HL-60 (cell line): ENCODE data around the gene NHLRC3.

Experiments used
- DNase-seq, 2 experiments: peaks; one replicate each; pipeline ENCODE4 v3.0.0-alpha.2; 2010 to 2020; ENCODE audit warnings: low read depth in 1 of 2, low spot score in 1 of 2
- H3K27ac ChIP-seq: fragments of 250-450 bp; sonication (Bioruptor Pico); replicated peaks from 2 replicates; pipeline ENCODE4 v1.5.1; 2020; ENCODE audit warnings: mild to moderate bottlenecking, moderate library complexity
- H3K27me3 ChIP-seq: fragments of 250-450 bp; sonication (Bioruptor Pico); 2 replicates; pipeline ENCODE4 v1.5.1; 2021; ENCODE audit warnings: mild to moderate bottlenecking, moderate library complexity; ENCODE audit not compliant: insufficient read depth, poor library complexity, severe bottlenecking
- H3K4me3 ChIP-seq: replicated peaks from 2 replicates; pipeline ENCODE4 v1.5.1; 2011; ENCODE audit warnings: mild to moderate bottlenecking, control low read depth, low read length; ENCODE audit not compliant: insufficient read depth
- CTCF ChIP-seq: IDR thresholded peaks from one replicate; pipeline ENCODE4 v1.5.1; 2011; ENCODE audit warnings: low read length, control low read depth, inconsistent platforms; ENCODE audit not compliant: insufficient read depth
- GABPA ChIP-seq: IDR thresholded peaks from 2 replicates; pipeline ENCODE4 v1.6.1; 2012; ENCODE audit warnings: low read depth
- POLR2AphosphoS5 ChIP-seq: IDR thresholded peaks from 2 replicates; pipeline ENCODE4 v1.6.1; 2012; ENCODE audit warnings: low read depth
- SPI1 ChIP-seq: IDR thresholded peaks from 2 replicates; pipeline ENCODE4 v1.6.1; 2012; ENCODE audit warnings: low read depth, mild to moderate bottlenecking, borderline replicate concordance
- TF ChIP-seq, protein P1 (sequence below): IDR thresholded peaks from 2 replicates; pipeline ENCODE4 v1.6.1; 2012; ENCODE audit warnings: low read depth; ENCODE audit not compliant: insufficient replicate concordance

The NHLRC3 gene

DNA sequence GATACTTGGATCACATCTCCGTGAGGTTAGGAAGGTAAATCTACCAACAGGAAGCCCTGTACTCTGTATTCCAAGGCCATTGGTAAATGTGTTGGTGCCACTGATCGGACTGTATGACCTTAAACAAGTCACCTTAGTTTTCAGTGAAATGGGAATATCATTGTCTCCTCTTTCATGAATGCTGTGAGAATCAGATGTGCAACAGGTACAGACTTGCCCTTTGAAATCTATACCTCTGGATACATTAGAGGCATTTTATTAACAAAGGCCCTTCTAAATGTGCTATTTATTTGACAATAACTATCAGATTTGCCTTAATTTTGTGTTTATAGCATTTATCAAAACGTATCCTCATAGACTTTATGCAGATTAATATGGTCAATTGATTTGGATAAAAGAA, 11.0 kb downstream of the NHLRC3 start:
- DNase-seq, result no peak
- H3K27me3 ChIP-seq, result no peaks in the 10 kb centered on the region
- no peak overlapping the region for H3K4me3 ChIP-seq
- no peak overlapping the region for H3K27ac ChIP-seq
- TF ChIP-seq GABPA (no peak), POLR2AphosphoS5 (no peak), SPI1 (no peak), CTCF (no peak)
- TF ChIP-seq, protein P1, sequence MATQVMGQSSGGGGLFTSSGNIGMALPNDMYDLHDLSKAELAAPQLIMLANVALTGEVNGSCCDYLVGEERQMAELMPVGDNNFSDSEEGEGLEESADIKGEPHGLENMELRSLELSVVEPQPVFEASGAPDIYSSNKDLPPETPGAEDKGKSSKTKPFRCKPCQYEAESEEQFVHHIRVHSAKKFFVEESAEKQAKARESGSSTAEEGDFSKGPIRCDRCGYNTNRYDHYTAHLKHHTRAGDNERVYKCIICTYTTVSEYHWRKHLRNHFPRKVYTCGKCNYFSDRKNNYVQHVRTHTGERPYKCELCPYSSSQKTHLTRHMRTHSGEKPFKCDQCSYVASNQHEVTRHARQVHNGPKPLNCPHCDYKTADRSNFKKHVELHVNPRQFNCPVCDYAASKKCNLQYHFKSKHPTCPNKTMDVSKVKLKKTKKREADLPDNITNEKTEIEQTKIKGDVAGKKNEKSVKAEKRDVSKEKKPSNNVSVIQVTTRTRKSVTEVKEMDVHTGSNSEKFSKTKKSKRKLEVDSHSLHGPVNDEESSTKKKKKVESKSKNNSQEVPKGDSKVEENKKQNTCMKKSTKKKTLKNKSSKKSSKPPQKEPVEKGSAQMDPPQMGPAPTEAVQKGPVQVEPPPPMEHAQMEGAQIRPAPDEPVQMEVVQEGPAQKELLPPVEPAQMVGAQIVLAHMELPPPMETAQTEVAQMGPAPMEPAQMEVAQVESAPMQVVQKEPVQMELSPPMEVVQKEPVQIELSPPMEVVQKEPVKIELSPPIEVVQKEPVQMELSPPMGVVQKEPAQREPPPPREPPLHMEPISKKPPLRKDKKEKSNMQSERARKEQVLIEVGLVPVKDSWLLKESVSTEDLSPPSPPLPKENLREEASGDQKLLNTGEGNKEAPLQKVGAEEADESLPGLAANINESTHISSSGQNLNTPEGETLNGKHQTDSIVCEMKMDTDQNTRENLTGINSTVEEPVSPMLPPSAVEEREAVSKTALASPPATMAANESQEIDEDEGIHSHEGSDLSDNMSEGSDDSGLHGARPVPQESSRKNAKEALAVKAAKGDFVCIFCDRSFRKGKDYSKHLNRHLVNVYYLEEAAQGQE, result no peak

DNA sequence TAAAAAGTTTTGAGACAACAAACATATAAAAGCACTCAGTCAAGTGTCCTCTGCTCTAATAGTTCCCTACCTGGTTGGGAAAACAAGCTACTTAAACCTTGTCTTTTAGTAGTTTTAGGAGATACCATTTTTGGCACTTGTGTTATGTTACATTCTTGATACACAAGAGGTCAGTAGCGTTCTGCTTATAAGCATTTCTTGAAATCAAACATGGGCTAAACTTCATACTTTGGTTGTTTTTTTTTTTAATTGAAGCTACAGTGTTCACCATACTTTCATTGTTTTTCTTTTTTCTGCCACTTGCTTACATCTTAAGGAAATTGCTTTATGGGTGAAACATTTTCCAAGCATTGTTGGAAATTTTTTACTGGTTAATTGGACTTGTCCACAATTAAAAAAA, 12.9 kb downstream of the NHLRC3 start:
- Histone ChIP-seq H3K27ac (no peak overlapping the region), H3K4me3 (no peak overlapping the region), H3K27me3 (no peaks in the 10 kb centered on the region)
- TF ChIP-seq POLR2AphosphoS5 (no peak), CTCF (peak; percentile 8), SPI1 (no peak), GABPA (no peak)
- TF ChIP-seq, protein P1, result no peak
- no peak for DNase-seq

- DNase-seq, result no peak
- no peak overlapping the region for H3K4me3 ChIP-seq
- H3K27ac ChIP-seq, result no peak overlapping the region
- TF ChIP-seq CTCF (no peak), GABPA (no peak), SPI1 (no peak), POLR2AphosphoS5 (no peak)
- TF ChIP-seq, protein P1, result no peak
- no peaks in the 10 kb centered on the region for H3K27me3 ChIP-seq
Measured at GRCh38 chr13:39052944-39053343, 14.7 kb downstream of the NHLRC3 start.
